GM19099 (cell line): Measurements from ENCODE around the gene ZC3H18.

Experiments used
- POLR2A ChIP-seq: IDR thresholded peaks from 3 replicates; pipeline ENCODE4 v1.6.1; 2011; ENCODE audit warnings: low read depth; ENCODE audit not compliant: insufficient read length; ENCODE audit errors: extremely low read depth

The ZC3H18 gene

DNA sequence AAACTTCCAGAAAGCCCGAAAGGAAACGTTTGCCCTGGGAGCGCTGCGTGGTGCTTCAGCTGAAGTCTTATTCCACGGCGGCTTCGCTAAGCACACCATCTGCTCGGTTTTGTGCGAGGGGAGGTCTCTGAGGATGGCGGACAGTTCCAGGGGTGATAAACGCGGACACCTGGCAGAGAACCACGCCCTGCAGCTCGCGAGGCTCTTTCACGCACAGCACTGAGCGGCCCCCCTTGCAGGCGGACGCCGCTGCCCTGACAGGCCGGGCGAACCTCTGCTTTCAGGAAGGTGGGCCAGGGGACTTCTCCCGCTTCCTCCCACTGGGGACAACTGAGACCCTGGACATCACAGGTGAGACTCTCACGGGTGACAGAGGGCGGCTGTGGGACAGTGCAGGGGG, 89.0 kb downstream of the ZC3H18 start:
- TF ChIP-seq POLR2A: no peak

DNA sequence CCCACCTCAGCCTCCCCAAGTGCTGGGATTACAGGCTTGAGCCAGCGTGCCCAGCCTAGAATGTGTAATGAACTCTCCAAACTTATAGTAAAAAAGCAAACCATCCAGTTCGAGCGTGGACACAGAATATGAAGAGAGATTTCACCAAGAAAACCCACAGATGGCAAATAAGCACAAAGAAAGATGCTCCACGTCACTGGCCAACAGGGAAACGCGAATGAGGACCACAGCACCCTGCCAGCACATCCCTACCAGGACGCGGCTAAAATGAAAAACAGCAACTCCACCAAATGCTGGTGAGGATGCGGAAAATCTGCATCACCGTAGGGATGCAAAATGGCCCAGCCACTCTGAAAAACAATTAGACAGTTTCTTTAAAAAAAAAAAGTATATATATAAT, 91.3 kb downstream of the ZC3H18 start:
- TF ChIP-seq POLR2A: no peak

DNA sequence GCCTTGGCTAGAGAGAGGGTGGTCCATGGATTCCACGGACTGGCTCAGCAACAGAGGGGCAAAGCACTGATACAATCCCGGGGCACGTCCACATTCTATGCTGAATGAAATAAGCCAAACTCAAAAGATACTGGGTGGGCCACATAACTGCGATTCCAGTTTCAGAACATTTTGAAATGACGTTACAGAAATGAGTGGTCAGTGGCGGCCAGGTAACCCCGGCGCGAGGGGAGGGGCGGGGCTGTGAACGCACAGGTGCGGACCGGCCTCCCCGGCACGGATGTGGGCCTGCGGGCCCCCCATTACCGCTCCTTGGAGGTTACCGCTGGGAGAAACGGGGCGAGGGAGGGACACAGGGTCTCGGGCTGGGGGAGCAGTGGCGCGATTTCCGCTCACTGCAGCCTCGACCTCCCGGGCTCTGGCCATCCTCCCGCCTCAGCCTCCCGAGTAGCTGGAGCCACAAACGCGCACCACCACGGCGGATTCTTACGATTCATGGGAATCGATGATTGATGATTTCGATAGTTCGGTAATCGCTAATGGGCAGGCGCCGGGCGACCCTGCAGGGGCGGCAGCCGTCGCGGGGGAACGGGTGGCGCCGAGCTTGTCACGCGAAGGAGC, 92.1 kb downstream of the ZC3H18 start:
- TF ChIP-seq POLR2A: no peak

DNA sequence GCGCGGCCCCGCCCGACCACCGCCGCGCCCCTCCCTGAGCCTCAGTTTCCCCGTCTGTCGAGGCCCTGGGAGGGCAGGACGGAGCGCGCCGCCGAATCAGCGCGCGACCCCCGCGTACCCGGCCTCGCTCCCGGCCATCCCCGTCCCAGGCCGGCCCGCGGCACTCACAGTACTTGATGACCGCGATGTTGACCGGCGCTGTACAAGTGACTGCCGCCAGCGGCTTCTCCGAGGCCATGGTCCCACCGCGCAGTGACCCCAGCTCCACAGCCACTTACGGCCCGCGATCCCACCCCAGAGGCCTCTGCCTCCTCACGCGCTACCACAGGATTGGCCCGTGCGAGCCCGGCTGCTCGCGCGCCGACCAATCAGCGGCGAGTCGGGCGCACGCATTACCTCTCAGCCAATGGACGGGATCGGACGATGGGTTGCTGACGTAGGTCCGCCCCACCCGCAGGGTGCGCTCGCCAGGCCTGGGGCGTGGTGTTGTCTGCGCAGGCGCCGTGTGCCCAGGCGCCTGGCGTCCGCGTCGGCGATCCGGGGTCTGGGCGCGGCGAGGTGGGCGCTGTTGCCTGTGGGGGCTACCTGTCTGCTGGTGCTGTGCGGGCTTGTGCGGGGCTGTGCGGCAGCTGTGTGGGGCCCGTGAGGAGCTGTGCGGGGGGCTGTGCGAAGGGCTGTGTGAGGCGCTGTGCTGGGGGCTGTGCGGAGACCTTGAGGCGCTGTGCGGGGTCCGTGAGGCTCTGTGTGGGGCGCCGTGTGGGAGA, 92.8 kb downstream of the ZC3H18 start, which contains the start of gene MVD:
Gene MVD (minus strand): TSS at position 249 of the 764 bp plus-strand sequence. CDS start 11 bp downstream, at position 238.
- peak; percentile 88 for TF ChIP-seq POLR2A

DNA sequence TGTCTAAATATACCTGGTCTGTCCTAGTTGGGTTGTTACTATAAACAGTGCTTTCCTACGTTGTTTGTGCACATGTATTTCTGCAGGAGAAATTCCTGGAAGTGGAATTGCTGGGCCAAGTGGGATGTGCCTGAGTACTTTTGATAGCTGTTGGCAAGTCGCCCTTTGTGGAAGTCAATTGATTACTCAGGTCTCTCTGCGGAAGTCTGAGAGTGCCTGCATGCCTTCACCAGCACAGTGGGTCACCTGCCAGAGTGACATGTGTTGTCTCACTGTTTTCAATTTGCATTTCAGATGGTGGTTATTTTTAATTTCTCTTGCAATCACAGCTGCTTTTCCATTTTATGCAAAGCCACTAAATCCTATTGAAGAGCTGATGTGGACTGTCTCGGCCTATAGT, 94.9 kb downstream of the ZC3H18 start:
- TF ChIP-seq POLR2A: no peak

DNA sequence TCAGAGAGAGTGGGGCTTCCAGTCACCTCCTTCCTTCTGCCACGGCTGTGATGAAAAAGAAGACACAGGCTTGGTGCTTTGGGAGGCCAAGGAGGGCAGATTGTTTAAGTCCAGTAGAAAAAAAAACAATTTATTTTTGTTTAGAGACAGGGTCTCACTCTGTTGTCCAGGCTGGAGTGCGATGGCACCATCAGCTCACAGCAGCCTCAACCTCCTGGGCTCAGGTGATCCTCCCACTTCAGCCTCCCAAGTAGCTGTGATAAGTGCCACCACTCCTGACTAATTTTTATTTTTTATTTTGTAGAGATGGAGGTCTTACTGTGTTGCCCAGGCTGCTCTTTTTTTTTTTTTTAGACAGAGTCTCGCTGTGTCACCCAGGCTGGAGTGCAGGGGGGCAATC, 95.4 kb downstream of the ZC3H18 start:
- no peak for TF ChIP-seq POLR2A

DNA sequence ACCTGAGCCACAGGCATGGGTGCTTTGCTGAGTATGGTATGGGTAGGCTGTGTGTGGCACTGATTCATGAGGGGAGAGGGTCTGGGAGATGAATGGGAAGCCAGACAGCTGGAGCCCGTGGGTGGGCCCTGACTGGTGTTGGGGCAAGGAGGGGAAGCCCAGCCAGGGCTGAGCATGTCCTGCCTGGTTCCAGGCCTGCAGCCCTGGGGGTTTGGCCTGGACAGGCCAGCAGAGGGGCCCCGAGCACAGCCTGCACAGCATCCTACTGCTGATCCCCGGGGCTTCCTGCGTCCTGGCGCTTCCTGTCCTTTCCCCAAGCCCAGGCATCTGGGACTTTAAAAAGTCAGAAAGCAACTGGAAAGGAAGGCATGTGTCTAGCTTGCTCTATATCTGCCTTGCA, 97.3 kb downstream of the ZC3H18 start:
- TF ChIP-seq POLR2A: no peak

DNA sequence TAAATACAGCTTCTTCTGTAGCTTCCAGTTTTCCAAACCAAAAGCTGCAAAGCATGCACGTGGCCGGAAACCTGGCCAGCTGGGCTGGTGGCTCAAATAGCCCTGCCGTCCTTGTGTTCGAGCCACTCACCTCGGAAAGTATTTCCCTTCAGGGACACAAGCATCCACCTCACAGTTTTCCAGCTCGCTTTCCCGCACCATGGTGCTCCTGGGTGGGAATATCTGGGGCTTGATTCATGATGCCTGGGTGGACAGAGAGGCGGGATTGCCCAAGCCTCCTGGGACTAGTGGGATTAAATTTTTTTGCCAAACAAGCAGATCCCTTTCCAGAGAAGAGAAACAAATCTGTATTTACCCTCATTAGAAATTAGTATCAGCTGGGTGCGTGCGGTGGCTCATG, 99.8 kb downstream of the ZC3H18 start:
- TF ChIP-seq POLR2A: no peak

DNA sequence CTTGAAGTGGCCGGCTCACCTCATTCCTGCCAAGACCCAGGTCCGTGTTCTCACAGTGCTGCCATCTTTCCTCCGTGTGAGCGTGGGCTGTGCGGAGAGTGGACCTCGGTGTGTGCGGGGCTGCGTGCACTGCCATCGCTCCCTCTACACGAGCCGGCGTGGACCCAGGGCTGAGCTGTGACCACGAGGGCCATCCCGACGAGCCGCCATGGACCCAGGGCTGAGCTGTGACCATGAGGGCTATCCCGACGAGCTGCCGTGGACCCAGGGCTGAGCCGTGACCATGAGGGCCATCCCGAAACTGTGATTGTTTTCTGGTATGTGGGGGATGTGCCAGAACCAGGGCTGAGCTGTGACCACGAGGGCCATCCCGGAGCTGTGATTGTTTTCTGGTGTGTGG, 101.6 kb downstream of the ZC3H18 start:
- TF ChIP-seq POLR2A: no peak

DNA sequence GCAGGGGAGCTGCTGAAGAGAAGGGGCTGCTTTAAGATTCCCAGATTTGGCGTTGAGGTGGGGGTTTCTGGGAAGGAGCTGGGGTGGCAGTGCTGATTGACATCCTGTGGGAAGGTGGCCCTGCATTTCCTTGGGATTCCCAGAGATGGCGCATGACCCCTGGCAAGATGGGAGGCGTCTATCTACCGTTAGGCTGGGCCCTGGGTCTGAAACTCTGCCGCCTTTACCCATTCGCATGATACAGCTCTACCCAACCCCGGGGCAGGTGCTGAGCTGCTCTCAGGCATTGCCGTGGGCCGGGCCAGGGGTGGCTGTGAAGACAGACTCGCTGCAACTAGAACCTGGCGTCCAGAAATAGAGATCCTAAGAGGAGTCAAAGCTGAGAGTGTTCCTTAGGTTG, 102.6 kb downstream of the ZC3H18 start:
- no peak for TF ChIP-seq POLR2A

DNA sequence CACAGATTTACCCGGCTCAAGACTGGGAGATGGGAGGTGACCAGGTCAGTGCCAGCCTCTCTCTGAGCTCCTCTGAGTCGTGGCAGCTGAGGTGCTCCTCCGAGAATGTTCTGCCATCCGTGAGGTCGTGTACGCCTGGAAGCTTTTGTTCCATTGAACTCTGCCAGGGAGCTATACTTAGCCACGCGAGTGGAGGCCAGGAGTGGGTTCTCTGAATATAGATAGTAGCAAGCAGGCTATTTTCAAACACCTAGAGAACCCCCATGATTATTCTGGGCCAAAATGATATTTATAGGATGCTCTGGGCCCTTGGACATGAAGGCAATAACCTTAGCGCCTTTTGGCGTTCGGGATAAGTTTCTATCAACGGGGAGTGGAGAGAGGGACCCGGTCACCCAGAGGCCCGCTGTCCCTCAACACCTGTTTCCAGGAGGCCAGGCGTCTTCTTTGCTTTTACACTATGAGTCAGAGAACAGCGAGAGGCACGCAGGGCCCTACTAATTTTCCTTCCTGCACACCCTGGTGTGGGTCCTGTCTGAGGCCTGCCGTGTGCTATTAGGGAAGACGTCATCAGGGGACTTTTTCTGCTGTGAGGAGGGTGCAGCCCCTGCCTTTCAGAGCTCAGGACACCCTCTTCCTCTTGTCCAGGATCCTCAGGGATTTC, 103.6 kb downstream of the ZC3H18 start:
- TF ChIP-seq POLR2A: no peak

DNA sequence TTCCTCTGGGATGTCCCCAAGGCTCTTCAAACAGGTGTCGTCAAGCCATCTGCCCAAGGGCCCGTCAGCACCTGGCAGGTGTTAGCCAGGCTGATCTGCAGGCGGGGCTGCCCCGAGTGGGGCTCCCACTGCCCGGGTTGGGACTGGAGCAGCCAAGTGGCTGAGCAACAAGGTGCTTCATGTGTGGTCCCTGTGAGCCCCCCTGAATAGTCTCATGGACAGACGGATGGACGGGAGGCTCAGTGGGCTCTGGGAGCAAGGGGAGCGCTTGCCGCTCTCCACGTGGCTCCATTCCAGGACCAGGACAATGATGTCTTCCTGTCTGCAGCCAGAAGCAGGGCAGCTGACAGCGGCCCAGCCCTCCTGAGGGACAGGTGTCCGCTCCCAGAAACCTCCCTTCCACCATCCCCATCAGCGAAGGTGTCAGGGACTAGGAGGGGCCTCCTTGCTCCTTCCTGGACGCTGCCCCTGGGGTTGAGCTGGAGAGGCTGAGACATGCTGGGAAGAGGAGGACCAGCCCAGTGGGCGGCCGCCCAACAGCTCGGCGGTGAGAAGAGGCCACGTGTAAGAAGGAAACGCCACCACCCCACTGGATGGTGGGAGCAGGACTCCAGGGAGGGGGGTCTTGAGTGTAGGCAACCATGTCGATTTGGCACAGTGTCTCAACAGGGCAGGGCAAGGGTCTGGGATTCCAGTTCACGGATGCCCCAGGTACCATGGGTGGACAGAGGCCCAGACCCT, 106.5 kb downstream of the ZC3H18 start:
- no peak for TF ChIP-seq POLR2A

DNA sequence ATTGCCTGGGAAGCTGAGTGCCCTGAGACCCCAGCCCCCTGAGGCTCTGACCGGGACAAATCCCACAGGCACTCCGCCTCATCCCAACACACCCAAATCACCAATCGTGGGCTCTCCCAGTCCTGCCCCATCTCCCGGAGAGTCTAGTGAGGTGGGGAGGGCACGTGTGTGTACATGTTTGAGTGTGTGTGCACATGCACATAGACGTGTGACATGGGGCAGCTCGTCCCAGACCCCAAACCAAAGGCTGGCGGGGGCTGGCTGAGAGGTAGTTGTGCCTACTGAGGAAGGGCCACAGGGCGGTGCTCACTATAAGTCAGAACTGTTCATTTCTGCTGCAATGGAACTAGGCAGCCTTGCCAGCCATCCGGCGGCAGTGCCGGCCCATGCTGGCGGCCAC, 107.5 kb downstream of the ZC3H18 start:
- no peak for TF ChIP-seq POLR2A

DNA sequence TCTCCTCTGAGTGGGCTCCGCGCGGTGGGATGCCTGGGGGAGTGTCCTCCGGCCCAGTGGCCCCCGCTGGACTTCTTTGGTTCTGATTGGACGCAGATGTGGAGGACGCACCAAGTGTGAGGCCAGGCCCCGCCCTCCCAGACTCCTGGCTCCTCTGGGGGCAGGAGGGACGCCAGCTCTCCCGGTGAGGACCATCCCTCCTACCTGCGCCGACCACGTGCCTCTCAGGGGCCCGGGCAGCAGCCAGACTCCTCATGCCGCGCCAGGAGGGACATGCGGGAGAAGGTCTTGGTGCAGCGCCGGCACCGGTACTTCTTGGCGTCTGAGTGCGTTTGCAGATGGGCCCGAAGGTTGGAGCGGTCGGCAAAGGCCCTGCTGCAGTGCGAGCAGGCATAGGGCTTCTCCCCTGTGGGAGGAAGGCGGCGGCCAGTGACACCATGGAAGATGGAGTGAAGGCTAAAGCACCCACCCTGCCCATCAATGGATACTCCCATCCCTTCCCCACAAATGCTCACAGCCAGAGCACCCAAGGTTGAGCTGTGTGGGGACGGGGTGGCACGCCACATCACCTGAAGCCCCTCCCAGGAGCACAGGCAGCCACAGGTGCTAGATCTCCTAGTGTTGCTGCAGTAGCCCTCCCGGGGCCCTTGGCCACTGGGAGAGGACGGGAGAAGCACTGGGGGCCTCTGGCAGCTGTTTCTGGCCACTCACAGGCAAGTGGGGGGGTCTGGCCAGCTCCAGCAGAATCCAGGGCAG, 108.2 kb downstream of the ZC3H18 start:
- no peak for TF ChIP-seq POLR2A

DNA sequence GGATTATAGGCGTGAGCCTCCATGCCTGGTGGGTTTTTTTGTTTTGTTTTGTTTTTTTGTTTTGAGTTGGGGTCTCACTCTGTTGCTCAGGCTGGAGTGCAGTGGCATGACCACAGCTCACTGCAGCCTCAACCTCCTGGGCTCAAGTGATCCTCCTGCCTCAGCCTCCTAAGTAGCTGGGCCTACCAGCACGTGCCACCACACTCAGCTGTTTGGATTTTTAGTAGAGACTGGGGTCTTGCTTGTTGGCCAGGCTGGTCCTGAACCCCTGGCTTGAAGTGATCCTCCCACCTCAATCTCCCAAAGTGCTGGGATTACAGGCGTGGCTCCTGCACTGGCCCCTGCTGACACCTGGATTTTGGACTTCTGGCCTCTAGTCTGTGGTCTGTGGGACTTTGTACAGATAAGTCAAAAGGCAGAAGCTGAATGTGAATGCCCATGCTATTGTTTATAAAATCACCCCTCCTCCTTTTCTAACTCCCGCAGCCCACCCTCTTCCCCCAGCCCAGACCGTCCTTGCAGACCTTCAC, 110.4 kb downstream of the ZC3H18 start:
- TF ChIP-seq POLR2A: no peak

DNA sequence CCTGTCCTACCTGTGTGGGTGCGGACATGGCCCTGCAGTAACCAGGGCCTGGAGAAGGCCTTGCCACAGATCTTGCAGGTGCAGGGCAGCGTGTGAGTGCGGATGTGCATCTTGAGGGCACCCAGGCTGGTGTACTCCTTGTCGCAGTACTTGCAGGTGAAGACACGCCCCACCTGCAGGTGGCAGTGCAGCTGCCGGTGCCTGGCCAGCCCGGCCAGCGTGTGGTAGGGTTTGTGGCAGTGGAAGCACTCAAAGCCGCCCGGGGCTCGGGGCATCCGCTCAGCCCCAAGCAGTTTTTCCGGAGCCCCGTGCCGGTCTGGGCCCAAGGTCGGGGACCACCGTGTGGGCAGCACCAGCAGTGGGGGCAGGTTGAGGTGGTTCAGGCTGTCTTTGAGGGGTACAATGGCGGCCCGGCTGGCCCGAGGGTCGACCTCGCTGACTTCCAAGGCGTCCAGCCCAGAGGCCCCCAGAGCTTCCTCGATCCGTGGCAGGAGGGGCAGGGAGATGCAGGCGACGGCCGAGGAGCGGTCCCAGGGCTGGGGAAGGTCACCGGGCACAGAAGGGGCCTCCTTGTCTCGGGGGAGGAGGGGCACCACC, 111.0 kb downstream of the ZC3H18 start:
- TF ChIP-seq POLR2A: no peak
